HepG2 (cell line): ENCODE measurements around the gene ARL6IP4. TPM values are rescaled to one million over a fixed set of nuclear protein-coding genes. Genes with fewer than 3 reads are reported as not detected.

ENCODE experiments used
- ATAC-seq: fragments of 200-7000 bp; cut with Tn5 transposase; 3 replicates; pipeline ENCODE4 v1.9.1; 2020; ENCODE audit warnings: mild to moderate bottlenecking, moderate library complexity
- BruUV-seq: library from RNA; stranded (reverse); fragments of 400-500 nt; replicated peaks from 2 replicates; lab custom pipeline; 2021; lab: Mats Ljungman, UMichigan
- CTCF ChIA-PET: fragments of 300-600 bp; formaldehyde crosslinking; extraction: SDS; loops from one replicate; lab custom pipeline; 2021; ENCODE audit warnings: low total read pairs, inconsistent platforms, low intra/inter-chr PET ratio; lab: Yijun Ruan, JAX
- POLR2A ChIA-PET: fragments of 350-600 bp; sonication (Branson Sonifier 250); formaldehyde crosslinking; loops from one replicate; lab custom pipeline; 2020; ENCODE audit warnings: antibody characterized with exemption, inconsistent platforms; lab: Yijun Ruan, JAX
- DNase-seq: peaks from one replicate; pipeline ENCODE4 v3.0.0-alpha.2; 2015; ENCODE audit warnings: low spot score
- FAIRE-seq: peaks from 3 replicates; lab custom pipeline; 2011; peaks lifted over from hg19 to GRCh38; lab: Jason Lieb, UNC
- H2AFZ ChIP-seq: one replicate; pipeline ENCODE4 v1.6.1; 2011; ENCODE audit warnings: low read length, inconsistent platforms
- H3K27ac ChIP-seq: fragments of 300-600 bp; 3 replicates; pipeline ENCODE4 v1.8.0; 2011; ENCODE audit warnings: mixed run types, mild to moderate bottlenecking, mixed read lengths, low read length, inconsistent platforms; ENCODE audit not compliant: insufficient read depth; ENCODE audit errors: extremely low read length
- H3K27me3 ChIP-seq, 2 experiments: fragments of 200-600 bp in 1 of 2; 2 replicates in 1 of 2; 3 replicates in 1 of 2; pipeline versions ENCODE4 v1.6.0 to v1.8.0; 2011; ENCODE audit warnings: low read length in 2 of 2, mild to moderate bottlenecking in 2 of 2, moderate library complexity in 2 of 2, inconsistent platforms in 1 of 2; ENCODE audit not compliant: insufficient read depth in 2 of 2, control insufficient read depth in 1 of 2
- H3K36me3 ChIP-seq, 2 experiments: fragments of 200-600 bp in 1 of 2; replicated peaks in 1 of 2; 2 replicates in 1 of 2; 3 replicates in 1 of 2; pipeline versions ENCODE4 v1.5.1 to v1.8.0; 2011; ENCODE audit warnings: low read length in 2 of 2, inconsistent platforms in 1 of 2; ENCODE audit not compliant: insufficient read depth in 2 of 2, control insufficient read depth in 1 of 2
- H3K4me1 ChIP-seq: 2 replicates; pipeline ENCODE4 v1.5.1; 2012; ENCODE audit warnings: low read length, inconsistent platforms; ENCODE audit not compliant: insufficient read depth
- H3K4me2 ChIP-seq: 2 replicates; pipeline ENCODE4 v1.6.0; 2011; ENCODE audit warnings: low read depth, low read length, inconsistent platforms
- H3K4me3 ChIP-seq, 3 experiments: fragments of 200-600 bp in 1 of 3; sonication (generic), shearing (Covaris generic) in 1 of 3; replicated peaks in 1 of 3; 2 replicates each; pipeline ENCODE4 v1.5.1; 2011 to 2016; ENCODE audit warnings: low read length in 3 of 3, inconsistent platforms in 2 of 3, low read depth in 2 of 3, mild to moderate bottlenecking in 2 of 3, control low read depth in 1 of 3, mixed read lengths in 1 of 3; ENCODE audit not compliant: insufficient read depth in 1 of 3
- H3K79me2 ChIP-seq: one replicate; pipeline ENCODE4 v1.6.1; 2011; ENCODE audit warnings: low read length, inconsistent platforms; ENCODE audit not compliant: insufficient read depth
- H3K9ac ChIP-seq: 2 replicates; pipeline ENCODE4 v1.6.0; 2011; ENCODE audit warnings: mild to moderate bottlenecking, low read depth, low read length, inconsistent platforms; ENCODE audit not compliant: insufficient read depth
- H3K9me3 ChIP-seq: 2 replicates; pipeline ENCODE4 v1.5.1; 2012; ENCODE audit warnings: mild to moderate bottlenecking, low read length
- H4K20me1 ChIP-seq: 2 replicates; pipeline ENCODE4 v1.6.0; 2011; ENCODE audit warnings: inconsistent platforms, mild to moderate bottlenecking, low read length, moderate library complexity; ENCODE audit not compliant: insufficient read depth
- CERS6 ChIP-seq: sonication (generic); formaldehyde crosslinking; IDR thresholded peaks from 2 replicates; pipeline ENCODE4 v1.5.0; 2020; ENCODE audit warnings: missing genetic modification reagents
- FOXA3 ChIP-seq: IDR thresholded peaks from 2 replicates; pipeline ENCODE4 v1.6.1; 2016; ENCODE audit warnings: missing genetic modification reagents, missing compliant biosample characterization
- ZNF121 ChIP-seq: sonication (generic); formaldehyde crosslinking; IDR thresholded peaks from 2 replicates; pipeline ENCODE4 v1.5.0; 2020; ENCODE audit warnings: mild to moderate bottlenecking, missing genetic modification reagents
- ZNF24 ChIP-seq: fragments of 450-650 bp; IDR thresholded peaks from 2 replicates; pipeline ENCODE4 v1.6.1; 2017; ENCODE audit warnings: antibody characterized with exemption, mild to moderate bottlenecking
- WGBS: methylation state at CpG from one replicate; pipeline ENCODE4 v1.1.6; 2017; ENCODE audit warnings: low lambda C conversion rate; 5-methylcytosine and 5-hydroxymethylcytosine counted together
- in situ Hi-C: cut with HindIII; loops from 2 replicates; pipeline ENCODE4 v1.10.0; 2017; ENCODE audit warnings: low pct_unique_long_range_greater_than_20kb; ENCODE audit not compliant: extremely low pct_ligation_motif_present
- intact Hi-C: fragments of 100-400 bp; cut with micrococcal nuclease; formaldehyde crosslinking; loops from one replicate; pipeline ENCODE4 v1.10.0; 2022; ENCODE audit not compliant: unreplicated experiment
- polyA plus RNA-seq, 8 experiments: library from polyadenylated mRNA; depleted of rRNA in 3 of 8; stranded (reverse) in 7 of 8; unstranded in 1 of 8; fragments of >200 nt; fragmentation: Illumina TruSeq in 4 of 8; extraction: Trizol in 4 of 8; gene quantifications; 2 replicates each; pipeline versions ENCODE4 v1.2.1 to v1.2.3, GENCODE V29; 2011 to 2016; ENCODE audit warnings: low read depth in 4 of 8, missing spikeins in 1 of 8, mixed read lengths in 1 of 8; ENCODE audit not compliant: insufficient read depth in 1 of 8
- total RNA-seq, 5 experiments: library from RNA; depleted of rRNA; stranded (reverse); fragments of >200 nt; fragmentation: Illumina TruSeq; extraction: Trizol; gene quantifications; 2 replicates each; pipeline ENCODE4 v1.2.3, GENCODE V29; 2016; ENCODE audit warnings: low read depth in 1 of 5

The ARL6IP4 gene
- total and polyA plus RNA-seq, 2 of the 13 experiments (the other 11 are each of a cell fraction or from before 2014, with no cell fraction given), result 155 to 220 TPM

GRCh38 chr12:123010110-123010509, 29.6 kb downstream of the ARL6IP4 start:
- no peak overlapping the region for H3K9ac ChIP-seq
- TF ChIP-seq ZNF121 (CRISPR knock-in tag) (peak; percentile 74; the same call in 1 of the 2 replicates), FOXA3 (no peak)
- in situ Hi-C loops (no loop called here), intact Hi-C loops (no loop called here)
- POLR2A ChIA-PET, result no interaction called here
- WGBS, result 100% methylated on average over 1 of the region's 1 CpG
- H3K79me2 ChIP-seq, result no peaks in the 10 kb centered on the region
- H3K27me3 ChIP-seq, result no peaks in the 10 kb centered on the region
- H3K36me3 ChIP-seq, result peaks cover 10 to 35% of the 10 kb centered on the region in 2 experiments; a peak in 4 of 5 replicates
- FAIRE-seq (no peak), DNase-seq (no peak), ATAC-seq (no peak)
- H3K4me2 ChIP-seq, result no peak overlapping the region
- no TSS peak for BruUV-seq
- H3K27ac ChIP-seq, result no peak overlapping the region
- H3K4me3 ChIP-seq, result no peak overlapping the region
- CTCF ChIA-PET, result no interaction called here
- H2AFZ ChIP-seq, result no peak overlapping the region
- H3K4me1 ChIP-seq, result no peaks in the 10 kb centered on the region
- no peaks in the 10 kb centered on the region for H3K9me3 ChIP-seq
- H4K20me1 ChIP-seq, result no peaks in the 10 kb centered on the region

GRCh38 chr12:123010681-123011080, 30.2 kb downstream of the ARL6IP4 start:
- no TSS peak for BruUV-seq
- H3K79me2 ChIP-seq, result no peaks in the 10 kb centered on the region
- H3K4me1 ChIP-seq, result no peaks in the 10 kb centered on the region
- H3K4me3 ChIP-seq, result no peak overlapping the region
- 85% methylated on average over 2 of the region's 4 CpGs for WGBS
- H4K20me1 ChIP-seq, result no peaks in the 10 kb centered on the region
- no peak overlapping the region for H3K27ac ChIP-seq
- FAIRE-seq (no peak), DNase-seq (no peak), ATAC-seq (no peak; the same call in 1 of the 3 replicates)
- H3K36me3 ChIP-seq, result peaks cover 9 to 35% of the 10 kb centered on the region in 2 experiments; a peak in 4 of 5 replicates
- H3K4me2 ChIP-seq, result no peak overlapping the region
- in situ Hi-C loops, result no loop called here
- no peak overlapping the region for H3K9ac ChIP-seq
- intact Hi-C loops, result no loop called here
- no peak for TF ChIP-seq CERS6
- TF ChIP-seq ZNF24, result no peak
- H3K9me3 ChIP-seq, result no peaks in the 10 kb centered on the region
- no peaks in the 10 kb centered on the region for H3K27me3 ChIP-seq
- ChIA-PET POLR2A (no interaction called here), CTCF (no interaction called here)
- no peak overlapping the region for H2AFZ ChIP-seq
